GM21515 (cell line): Measurements from ENCODE around the gene SCN4B.

Source experiments
- ATAC-seq: cut with Tn5 transposase; IDR thresholded peaks from one replicate; pipeline ENCODE4 v1.9.1; 2021; ENCODE audit not compliant: unreplicated experiment

Gene SCN4B

DNA sequence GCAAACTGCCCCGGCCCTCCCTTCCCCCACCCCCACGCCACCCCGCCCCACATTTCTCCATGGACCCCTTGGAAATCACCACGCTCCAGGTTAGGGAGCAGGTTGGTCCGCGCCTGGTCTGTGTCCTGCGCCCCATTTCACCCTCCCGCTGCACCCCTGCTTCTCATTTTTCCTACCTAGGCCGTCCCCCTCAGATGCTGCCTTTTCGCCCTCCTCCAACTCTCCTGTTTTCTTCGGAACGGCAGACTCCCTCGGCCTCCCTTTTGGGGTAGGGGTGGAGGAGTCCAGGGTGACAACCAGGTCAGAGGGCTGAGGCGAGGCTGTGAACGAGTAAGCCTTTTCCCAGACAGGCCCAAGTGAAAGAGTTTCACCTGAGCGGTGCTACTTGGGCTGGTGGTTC is 893 bp upstream of the SCN4B start:
- no peak for ATAC-seq

DNA sequence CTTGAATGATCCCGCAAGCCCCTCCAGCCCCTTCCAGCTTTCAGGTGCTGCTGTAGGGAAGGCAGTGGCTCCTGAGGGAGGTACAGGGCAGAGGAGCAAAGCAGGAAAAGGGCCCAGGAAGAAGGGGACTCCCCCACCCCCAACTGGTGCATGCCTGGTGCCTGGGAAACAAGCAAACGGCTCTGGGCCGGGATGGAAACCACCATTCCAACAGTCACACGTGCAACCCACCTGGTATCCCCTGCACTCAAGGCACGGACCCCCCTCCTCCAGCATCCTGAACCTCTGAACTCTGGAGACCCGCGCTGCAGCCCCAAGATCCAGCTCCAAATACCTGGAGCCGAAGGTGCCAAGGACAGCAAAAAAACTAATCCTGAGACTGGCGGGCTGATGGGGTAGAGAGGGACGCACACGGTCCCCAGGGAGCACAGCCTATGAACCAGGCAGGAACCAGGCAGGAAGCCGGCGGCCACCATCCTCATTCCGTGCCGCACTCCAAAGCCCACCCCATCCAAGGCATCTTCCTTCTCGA is 537 bp downstream of the SCN4B start:
- no peak for ATAC-seq

DNA sequence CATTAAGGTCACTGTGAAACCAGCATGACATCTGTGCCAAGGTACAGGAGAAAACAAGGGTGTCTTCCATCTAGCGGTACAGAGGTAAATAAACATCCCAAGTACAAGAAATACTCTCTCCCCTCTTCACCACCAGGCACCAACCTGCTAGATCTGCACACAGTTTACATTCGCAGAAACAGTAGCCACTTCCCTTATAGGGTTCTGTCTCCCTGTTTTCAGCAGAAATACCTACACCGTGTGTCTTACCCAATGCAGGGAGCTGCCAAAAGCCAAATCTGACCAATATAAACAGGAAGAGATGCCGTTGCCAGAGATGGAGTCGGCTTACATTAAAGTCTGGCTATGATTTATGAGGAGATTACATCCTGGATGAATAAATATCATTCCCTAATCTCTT is 1.2 kb downstream of the SCN4B start:
- no peak for ATAC-seq

DNA sequence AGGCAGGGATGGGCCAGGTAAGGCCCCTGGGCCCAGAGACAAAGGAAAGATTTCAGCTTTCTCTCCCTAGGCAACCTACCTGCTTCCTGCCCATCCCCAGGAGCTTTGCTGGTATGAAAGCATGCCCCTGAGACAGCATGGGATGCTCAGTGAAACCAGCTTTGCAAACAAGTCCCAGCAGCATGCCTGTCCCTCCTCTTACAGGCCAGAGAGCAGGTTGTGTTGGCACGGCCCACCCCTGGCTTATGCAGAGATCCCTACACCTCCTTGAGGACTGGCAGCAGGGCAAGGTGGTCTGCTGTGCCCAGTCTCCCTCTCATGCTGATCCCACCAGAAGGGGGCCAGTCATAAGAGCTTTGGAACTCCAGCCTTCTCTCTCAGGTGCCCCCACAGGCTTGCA is 3.1 kb downstream of the SCN4B start:
- no peak for ATAC-seq

DNA sequence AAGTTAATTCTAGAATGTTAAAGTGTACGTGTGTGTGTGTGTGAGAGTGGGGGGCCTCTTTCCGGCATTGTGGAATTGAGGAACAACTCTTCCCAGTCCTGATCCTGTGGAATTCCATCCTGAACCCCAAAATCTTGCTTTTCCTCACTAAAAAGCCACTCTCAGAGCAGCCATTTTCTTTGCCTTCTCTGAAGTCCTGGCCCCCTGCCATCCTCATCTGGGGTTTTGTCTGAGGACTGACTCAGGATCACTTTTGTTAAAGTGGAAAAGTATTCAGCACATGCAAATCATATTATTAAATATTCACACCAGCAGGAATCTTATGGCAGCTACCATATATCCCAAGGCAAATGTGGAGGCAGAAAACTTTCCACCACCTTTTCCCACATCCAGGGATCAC is 3.8 kb downstream of the SCN4B start:
- no peak for ATAC-seq

DNA sequence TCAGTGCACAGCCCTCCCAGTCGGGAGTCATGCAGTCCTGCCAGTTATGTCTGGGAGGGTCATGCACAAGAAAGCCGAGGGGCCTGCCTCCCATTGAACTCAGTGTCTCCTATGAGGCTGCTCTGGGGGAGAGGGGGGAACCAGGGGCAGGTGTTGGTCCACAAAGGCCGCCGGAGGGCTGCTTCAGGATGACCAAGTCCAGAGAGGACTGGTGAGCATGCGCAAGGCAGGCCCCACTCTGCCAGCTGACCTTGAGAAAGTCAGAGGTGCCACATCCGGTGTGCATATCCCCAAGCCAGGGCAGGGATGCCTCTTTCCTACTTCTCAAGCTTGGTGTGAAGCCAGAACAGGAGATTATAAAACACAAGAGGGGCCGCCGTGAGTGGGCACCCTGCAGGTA is 4.4 kb downstream of the SCN4B start:
- ATAC-seq, result no peak

DNA sequence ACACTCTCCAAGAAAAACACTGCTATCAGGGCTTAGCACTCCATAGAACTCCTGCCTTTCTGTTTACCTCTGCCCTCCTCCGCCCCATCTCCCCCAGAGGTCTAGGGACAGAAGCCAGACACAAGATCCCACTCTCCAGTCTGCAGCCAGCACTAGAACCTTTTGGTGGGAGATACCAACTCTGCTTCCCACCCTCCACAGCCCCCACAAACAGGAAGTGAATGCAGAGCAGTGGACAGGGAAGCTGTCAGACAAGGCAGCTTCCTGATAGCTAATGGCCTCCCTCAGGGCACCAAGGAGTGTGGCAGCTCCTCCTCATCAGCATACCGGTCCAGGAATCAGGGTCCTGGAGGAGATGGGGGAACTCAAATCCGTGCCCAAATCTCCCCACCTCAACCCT is 5.1 kb downstream of the SCN4B start:
- ATAC-seq, result no peak

DNA sequence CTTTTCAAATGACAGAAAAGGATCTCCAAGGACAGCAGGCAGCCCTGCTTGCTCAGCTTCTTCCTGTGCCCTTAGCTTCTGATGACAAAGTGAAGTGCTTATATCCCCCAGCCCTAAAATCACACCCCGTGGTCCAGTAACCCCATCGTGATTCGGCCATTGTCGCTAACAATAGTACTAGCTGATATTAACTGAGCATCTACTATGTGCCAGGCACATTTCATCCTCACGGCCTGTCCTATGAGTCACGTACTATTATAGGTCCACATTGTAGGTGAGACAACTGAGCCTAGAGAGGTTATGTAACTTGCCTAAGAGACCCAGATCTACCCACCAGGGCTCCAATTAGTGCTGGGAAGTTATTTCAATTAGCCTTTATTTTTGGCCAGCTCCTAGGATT is 6.1 kb downstream of the SCN4B start:
- ATAC-seq, result no peak

DNA sequence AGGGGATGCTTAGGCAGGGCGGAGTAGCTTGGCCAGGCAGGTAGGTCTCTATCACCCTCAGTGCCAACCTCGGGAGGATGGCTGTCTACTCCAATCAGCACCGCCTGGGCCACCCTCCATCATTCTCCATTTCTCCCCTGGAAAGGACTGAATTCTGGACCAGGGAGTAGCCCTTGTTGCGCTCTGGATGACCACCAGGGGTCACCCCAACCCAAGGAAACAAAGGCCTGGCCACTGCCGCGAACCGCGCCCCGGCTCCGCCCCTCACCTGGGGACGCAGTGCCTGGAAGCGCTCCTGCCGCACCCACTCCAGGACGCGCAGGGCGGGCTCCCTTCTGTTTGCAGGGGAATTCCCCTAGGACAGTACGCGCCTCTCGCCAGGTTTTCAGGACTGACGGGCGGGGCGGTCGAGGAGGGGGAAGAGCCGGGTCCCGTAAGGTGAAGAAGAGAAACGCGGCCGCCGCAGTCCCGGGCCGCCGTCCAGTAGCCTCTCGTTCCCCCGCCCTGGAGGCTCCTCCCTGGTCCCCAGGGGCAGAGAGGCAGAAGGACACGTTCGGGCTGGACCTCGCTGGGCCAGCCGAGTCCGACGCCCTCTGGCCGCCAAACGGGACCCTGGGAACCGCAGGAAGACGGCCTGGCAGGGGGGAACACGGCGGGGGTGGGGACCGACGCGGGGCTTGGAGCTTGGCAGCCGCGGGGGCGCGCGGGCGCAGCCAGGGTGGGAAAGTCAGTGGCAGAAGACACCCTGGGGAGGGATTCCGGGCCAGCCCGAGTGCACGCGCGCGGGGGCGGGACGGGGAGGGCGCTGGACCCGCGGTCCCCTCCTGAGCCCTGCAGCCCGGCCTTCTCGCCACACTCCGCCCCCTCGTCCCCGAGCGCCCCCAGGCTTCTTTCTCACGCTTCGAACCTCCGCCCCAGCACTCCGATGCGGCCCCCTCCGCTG is 7.1 kb downstream of the SCN4B start:
- ATAC-seq, result peak; percentile 84

DNA sequence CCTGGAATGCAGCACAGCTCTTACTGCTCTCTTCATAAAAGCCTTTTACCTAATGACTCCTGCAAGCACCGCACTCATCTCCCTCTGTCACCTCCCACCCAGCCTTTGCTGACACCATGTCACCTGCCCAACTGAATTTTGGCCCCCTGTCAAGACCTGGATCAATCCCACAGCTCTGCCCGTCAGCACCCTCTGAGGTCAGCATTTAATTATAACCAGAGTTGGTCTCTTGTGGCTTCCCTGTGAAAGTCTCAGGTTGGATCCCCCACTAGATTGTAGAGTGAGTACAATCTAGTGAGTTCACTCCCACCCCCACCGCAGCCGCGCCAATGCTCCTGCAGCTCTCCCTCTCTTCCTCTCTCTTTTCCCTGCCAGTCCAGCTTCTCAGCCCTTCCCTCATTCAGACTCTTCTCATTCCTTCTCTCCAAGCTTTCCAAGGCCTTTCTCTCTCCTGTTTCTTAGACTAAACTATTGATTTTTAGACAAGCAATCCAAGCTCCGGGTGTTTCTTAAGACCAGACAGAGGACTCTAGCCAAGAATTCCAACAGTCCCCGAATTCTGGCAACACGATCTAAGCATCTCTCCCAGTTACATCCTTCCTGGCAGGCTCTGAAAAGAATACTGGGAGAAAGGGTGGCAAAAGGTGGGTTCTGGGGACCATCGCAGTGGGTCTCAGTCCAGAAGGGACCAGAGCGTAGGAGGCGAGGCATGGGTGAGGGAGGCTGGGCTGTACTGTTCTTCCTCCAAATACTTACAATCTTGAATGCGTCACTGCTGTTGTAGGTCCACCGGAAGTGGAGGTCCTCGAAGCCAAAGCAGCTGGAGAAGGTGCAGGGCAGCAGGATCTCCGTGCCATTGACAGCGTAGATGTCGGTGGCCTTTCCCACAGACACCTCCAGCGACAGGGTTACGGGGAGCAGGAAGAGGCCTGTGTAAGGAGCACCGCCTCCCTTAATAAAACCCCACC is 8.0 kb downstream of the SCN4B start:
- ATAC-seq, result no peak

DNA sequence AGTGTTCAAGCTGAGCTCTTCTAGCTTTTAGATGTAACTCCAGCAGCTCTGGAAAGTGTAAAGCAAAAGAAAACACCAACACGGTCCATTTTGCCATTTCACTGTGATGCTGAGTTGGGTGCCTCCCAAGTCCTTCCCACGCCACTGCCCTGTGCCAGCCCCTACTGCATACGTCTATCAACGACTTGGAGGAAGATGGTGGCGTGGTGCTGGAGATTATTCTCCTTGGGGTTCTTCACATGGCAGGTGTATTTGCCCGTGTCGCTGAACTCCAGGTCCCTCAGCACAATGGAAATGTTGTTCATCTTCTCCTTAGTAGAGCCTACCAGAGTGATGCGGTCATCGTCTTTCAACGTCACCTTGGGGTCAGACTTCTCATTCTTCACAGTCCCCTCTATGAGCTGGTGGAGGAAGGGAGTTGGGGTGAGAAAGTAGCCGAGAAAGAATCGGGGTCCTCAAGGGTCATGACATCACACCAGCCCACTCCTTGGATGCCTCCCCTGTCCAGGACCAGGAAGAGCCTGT is 8.9 kb downstream of the SCN4B start:
- no peak for ATAC-seq

DNA sequence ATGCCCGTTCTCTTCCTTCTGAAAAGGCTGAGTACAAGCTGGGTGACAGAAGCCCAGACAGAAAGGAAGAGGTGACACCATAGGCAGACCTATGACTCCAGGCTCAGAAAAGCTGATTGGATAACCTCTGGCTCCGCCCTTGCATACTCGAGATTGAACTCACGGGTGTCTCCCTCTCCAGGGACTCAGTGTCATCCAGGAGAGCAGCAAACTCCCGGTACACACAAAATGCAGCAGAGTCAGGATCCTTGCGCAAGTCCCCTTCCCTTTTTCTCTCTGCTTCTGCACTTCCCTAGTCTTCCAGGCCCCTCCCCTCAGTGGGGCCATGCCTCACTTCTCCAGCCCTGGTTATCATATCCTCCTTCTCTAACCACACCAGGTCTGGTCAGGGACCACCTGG is 9.8 kb downstream of the SCN4B start:
- ATAC-seq, result no peak

DNA sequence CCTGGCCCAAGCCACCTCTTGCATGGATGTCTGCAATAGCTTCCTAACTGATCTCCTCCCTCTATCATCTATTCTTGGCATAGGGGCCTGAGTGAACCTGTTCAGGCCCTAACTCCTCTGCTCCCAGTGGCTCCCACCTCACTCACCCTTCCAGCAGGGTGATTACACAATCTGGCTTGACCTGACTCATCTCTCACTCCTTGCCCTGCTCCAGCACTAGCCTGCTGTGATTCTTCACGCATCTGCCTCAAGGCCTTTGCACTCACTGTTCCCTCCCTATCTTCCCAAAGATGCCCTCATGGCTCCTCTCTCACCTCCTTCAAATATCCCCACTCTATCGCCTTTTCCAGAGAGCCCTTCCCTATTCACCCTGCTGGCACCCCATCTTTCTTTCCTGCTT is 10.5 kb downstream of the SCN4B start:
- no peak for ATAC-seq

DNA sequence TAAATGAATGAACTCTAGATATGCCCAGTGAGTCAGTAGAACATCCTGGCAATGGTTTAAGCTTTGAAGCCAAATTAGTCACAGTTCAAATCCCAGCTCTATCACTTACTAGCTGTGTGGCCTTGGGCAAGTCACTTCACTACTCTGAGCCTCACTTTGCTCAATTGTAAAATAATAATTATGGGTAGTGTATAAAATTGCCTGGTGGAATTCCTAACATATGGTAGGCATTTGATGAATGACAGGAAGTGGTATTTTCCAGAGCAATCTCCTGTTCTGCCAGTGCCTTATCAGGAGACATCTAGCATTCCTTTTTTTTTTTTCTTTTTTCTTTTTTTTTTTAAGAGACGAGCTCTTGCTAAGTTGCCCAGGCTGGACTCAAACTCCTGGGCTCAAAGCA is 13.0 kb downstream of the SCN4B start:
- ATAC-seq, result no peak

DNA sequence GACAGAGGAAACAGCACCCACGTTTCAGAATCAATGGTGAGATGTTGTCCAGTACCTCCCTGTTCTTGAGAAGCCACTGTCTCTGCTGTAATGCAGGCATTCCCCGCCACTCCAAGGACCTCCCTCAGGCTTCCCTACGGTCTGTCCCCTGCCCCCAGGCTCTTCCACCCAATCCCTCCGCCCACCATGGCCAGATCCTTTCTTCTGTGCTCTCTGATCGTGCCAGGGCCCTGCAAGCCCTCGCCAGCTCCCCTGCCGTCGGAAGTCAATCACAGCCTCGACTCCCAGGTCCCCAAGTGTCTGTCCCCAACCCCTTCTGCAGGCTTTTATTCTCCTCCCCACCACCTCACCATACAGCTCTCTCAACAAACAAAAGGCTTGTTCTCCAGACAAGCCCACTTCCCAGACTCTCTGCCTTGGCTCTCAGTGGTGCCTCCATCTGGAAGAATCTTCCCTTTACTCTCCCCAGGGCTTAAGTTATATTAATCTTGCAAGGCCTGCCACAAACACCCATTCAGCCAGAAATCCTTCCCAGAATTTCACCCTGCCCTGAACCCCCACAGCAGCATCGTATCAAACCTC is 13.7 kb downstream of the SCN4B start:
- ATAC-seq, result no peak

DNA sequence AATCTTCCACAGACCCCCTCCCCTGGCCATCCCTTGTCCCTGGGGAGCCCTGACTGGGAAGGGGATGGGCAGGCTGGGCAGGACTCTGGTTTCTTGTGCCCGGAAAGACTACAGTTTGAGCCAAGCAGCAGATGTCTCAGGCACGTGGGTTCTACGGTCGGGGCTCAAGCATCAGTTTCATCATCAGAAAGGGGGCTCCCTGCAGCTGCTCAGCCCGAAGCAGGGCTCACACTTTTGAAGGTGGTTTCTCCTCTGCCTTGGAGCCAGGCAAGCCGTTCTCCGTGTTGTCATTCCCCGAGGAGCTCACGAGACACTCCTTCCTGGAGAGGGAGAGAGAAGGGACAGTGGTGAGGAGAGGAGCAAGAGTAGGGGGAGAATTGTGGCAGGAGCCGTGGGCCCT is 15.8 kb downstream of the SCN4B start:
- ATAC-seq, result no peak

DNA sequence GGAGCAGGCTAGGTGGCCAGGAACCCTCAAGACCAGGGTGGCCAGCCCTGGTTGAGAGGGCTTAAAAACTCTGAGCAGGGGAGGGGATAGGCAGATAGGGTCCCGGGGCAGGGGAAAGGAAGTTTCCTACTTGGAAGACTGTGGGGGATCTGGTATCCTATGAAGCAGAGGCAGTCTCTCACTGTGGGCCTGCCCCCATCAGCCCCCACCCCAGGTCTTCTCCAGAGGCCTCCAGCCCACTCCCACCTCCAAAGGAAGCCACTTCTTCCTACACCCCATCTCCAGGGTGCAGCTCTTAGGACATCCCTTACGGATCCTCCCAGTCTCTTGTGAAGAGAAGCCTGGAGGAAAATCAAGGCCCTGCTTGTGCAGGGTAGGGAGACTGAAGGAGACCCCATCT is 16.3 kb downstream of the SCN4B start:
- no peak for ATAC-seq

DNA sequence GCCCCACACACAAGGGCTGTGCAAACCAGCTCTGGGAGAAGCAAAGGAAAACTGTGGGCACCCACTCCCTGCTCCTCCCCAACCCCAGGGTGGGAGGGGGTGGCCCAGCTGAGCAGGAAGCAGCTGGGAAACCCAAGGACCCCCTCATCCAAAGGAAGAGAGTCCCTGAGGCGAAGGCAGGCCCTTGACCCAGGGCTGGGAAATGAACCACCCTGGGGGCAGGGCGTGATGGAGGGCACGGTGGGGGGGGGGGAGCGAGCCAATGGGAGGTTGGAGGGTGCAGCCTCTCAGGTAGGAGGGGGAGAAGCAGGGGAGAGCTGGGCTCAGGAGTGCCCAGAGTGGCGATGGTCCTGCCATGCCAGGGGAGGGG is 16.8 kb downstream of the SCN4B start:
- ATAC-seq, result no peak

DNA sequence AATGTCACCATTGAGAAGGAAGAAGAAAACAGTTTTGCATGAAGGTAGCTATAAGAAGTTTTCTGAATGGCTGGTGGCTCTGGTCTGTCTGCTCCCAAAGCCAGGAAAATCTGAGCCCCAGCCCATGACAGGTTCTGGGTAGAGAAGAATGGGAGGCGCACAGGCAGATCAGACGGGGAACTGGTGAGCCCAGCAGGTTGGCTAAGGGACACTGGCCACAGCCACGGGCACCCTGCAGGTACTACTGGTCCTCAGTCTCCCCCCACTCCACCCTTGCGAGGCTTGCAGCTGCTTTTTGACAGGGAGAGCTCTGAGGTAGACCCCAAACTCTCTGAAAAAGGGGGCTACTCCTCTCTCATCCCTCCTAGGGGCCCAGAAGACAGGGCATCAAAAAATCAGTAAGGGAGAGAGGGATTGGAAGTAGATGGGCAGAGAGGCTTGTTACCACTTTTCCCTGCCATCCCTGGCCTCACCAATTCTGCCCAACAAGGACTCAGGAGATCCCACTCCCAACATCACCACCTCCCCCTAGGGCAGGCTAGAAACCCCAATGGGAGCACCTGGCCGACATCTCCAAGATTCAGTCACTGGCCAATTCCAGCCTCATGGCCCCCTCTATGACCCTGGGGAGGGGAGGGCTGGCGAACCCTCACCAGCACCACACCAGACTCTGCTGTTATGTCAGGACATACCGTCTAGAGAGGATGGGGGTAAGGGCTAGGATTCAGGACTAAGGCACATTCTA is 17.4 kb downstream of the SCN4B start:
- ATAC-seq, result no peak

DNA sequence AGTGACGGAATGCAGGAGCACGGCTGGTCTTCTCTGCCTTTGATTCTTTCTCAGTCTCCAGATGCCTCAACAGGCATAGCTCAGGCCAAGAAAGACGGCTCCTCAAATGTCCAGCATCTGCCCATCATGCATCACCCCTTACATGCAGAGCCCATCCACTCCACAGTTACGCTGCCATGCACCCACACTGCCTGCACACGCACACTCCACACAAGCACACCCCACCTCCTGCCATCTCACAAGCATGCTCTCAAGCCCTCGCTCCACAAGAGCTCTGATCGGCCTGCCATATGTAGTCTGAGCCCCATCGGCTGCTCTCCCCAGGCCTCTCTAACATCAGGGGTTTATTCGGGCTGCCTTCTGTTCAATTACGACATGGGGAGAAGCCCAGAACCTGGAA is 18.8 kb downstream of the SCN4B start:
- no peak for ATAC-seq
